Measurements from ENCODE around the gene ANO10. TPM values are rescaled to one million over a fixed set of nuclear protein-coding genes. Genes with fewer than 3 reads are reported as not detected.

The ANO10 gene
- total RNA-seq, 2 donors from 2014 or later, result 83.8 to 112 TPM

DNA sequence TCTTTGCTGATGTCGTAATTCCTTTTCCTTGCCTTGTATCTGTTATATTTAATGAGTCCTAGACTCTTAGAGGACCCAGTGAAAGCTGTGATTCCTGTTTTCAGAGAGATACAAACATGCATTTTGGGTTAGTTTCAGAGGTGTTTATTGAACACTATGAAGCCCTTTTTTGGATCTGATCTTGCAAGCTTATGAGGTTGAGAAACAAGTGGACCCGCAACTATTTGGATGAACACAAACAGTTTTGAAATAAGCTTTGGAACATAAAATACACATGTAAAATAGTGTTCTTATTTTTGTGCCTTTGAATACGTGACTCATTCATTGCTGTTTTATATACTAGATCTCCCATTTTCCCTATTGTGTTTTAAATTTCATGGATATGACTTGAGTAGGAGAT is 302.0 kb downstream of the ANO10 start:
- H3K36me3 ChIP-seq (ENCODE audit: control insufficient read depth, insufficient read depth, low read length), result peaks cover 6% of the 10 kb centered on the region
- H3K9ac ChIP-seq (ENCODE audit: extremely low read depth, low read length, poor library complexity, severe bottlenecking), result no peak overlapping the region
- H3K4me1 ChIP-seq (ENCODE audit: control insufficient read depth, insufficient read depth, low read length), result no peaks in the 10 kb centered on the region
- WGBS, 2 experiments (ENCODE audit: insufficient coverage in 1 of 2, insufficient read length in 1 of 2), result 89 to 97% methylated on average over 1 to 3 of the region's 3 CpGs
- Mint-ChIP-seq H3K27ac (no peak overlapping the region), H3K36me3 (ENCODE audit: low read depth) (peaks cover 8% of the 10 kb centered on the region), H3K27me3 (ENCODE audit: insufficient read depth) (no peaks in the 10 kb centered on the region), H3K9me3 (peaks cover 6% of the 10 kb centered on the region), H3K4me3 (no peak overlapping the region), H3K4me1 (peaks cover 14% of the 10 kb centered on the region)
- no peak overlapping the region for H3K4me3 ChIP-seq (ENCODE audit: low read length)
- no peak overlapping the region for H3K27ac ChIP-seq (ENCODE audit: low read depth, low read length)
- TF ChIP-seq, protein P1, sequence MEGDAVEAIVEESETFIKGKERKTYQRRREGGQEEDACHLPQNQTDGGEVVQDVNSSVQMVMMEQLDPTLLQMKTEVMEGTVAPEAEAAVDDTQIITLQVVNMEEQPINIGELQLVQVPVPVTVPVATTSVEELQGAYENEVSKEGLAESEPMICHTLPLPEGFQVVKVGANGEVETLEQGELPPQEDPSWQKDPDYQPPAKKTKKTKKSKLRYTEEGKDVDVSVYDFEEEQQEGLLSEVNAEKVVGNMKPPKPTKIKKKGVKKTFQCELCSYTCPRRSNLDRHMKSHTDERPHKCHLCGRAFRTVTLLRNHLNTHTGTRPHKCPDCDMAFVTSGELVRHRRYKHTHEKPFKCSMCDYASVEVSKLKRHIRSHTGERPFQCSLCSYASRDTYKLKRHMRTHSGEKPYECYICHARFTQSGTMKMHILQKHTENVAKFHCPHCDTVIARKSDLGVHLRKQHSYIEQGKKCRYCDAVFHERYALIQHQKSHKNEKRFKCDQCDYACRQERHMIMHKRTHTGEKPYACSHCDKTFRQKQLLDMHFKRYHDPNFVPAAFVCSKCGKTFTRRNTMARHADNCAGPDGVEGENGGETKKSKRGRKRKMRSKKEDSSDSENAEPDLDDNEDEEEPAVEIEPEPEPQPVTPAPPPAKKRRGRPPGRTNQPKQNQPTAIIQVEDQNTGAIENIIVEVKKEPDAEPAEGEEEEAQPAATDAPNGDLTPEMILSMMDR (conservative IDR thresholded peaks at IDR 0.05), result no peak
- no peaks in the 10 kb centered on the region for H3K27me3 ChIP-seq (ENCODE audit: control insufficient read depth, insufficient read depth, low read length, poor library complexity, severe bottlenecking)
- peaks cover 10% of the 10 kb centered on the region for H3K9me3 ChIP-seq (ENCODE audit: control insufficient read depth, low read length)
- no peak for DNase-seq

DNA sequence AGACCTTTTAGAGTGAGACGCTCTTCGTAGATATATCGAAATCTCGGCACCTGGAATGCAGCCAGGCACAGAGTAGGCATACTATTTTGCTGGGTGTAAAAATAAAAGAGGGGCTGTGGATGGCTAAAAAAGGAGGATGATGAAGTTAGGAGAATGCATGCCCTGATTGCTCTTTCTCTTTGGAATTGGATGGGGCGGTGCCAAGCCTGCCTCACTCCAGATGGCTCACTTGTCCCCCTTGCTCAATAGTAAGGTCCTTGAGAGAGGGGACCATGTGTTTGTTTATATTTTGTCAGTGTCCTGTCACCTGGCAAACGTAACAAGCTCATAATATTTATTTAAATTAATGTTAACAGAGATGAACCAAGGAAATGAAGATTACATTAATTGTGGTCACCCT is 302.4 kb downstream of the ANO10 start:
- H3K27ac ChIP-seq (ENCODE audit: low read depth, low read length), result no peak overlapping the region
- peaks cover 6% of the 10 kb centered on the region for H3K36me3 ChIP-seq (ENCODE audit: control insufficient read depth, insufficient read depth, low read length)
- H3K9me3 Mint-ChIP-seq, result peaks cover 6% of the 10 kb centered on the region
- TF ChIP-seq, protein P1 (conservative IDR thresholded peaks at IDR 0.05), result no peak
- peaks cover 14% of the 10 kb centered on the region for H3K4me1 Mint-ChIP-seq
- H3K4me3 ChIP-seq (ENCODE audit: low read length), result no peak overlapping the region
- no peaks in the 10 kb centered on the region for H3K27me3 Mint-ChIP-seq (ENCODE audit: insufficient read depth)
- peaks cover 10% of the 10 kb centered on the region for H3K9me3 ChIP-seq (ENCODE audit: control insufficient read depth, low read length)
- no peak overlapping the region for H3K27ac Mint-ChIP-seq
- 95 to 100% methylated on average over 4 to 5 of the region's 6 CpGs for WGBS, 2 experiments (ENCODE audit: insufficient coverage in 1 of 2, insufficient read length in 1 of 2)
- DNase-seq, result no peak
- H3K4me3 Mint-ChIP-seq, result no peak overlapping the region
- H3K9ac ChIP-seq (ENCODE audit: extremely low read depth, low read length, poor library complexity, severe bottlenecking), result no peak overlapping the region
- peaks cover 8% of the 10 kb centered on the region for H3K36me3 Mint-ChIP-seq (ENCODE audit: low read depth)
- H3K27me3 ChIP-seq (ENCODE audit: control insufficient read depth, insufficient read depth, low read length, poor library complexity, severe bottlenecking), result no peaks in the 10 kb centered on the region
- H3K4me1 ChIP-seq (ENCODE audit: control insufficient read depth, insufficient read depth, low read length), result no peaks in the 10 kb centered on the region

DNA sequence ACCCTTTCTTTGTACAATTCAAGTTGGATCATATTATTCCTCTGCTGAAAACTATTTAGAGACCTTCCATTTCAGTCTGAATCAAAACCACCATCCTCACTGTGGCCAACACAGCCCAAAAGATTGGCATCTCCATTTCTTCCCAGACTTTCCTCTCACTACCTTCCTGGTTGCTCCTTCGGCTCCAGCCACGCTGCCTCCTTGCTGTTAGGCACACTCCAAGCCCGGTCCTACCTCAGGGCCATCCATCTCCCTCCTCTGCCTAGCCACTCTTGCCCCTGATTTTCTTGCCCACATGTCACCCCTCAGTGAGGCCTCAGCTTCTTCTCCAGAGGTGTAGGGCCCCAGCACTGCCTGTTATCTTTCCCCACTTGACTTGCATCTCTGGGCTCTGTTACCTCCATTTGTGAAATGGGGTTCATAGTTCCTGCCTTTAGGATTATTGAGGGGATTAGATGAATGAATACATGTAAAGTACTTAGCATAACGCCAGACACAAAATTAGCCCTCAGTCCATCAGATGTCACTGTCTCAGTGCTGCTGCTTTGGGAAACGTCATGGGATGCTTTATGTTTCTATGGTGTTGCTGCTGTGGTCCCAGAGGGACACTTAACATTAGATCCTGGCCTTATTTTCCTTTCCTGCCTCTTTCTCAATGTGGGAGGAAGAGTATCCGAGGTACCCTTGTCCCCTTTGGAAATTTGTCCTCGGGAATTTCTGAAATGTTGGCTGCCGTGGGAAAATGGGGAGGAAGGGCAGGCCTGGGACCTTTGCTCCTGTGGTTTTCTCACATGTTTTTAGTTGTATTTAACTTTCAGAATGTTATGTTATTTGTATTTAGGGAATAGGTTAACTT is 304.1 kb downstream of the ANO10 start:
- no peak overlapping the region for H3K9ac ChIP-seq (ENCODE audit: extremely low read depth, low read length, poor library complexity, severe bottlenecking)
- H3K27ac Mint-ChIP-seq, result peak overlapping the region; percentile 20
- no peaks in the 10 kb centered on the region for H3K9me3 ChIP-seq (ENCODE audit: control insufficient read depth, low read length)
- no peak overlapping the region for H3K27ac ChIP-seq (ENCODE audit: low read depth, low read length)
- no peaks in the 10 kb centered on the region for H3K27me3 ChIP-seq (ENCODE audit: control insufficient read depth, insufficient read depth, low read length, poor library complexity, severe bottlenecking)
- H3K36me3 Mint-ChIP-seq (ENCODE audit: low read depth), result peaks cover 12% of the 10 kb centered on the region
- H3K27me3 Mint-ChIP-seq (ENCODE audit: insufficient read depth), result no peaks in the 10 kb centered on the region
- H3K4me3 ChIP-seq (ENCODE audit: low read length), result no peak overlapping the region
- WGBS, 2 experiments (ENCODE audit: insufficient coverage in 1 of 2, insufficient read length in 1 of 2), result 91 to 96% methylated on average over 5 to 8 of the region's 8 CpGs
- no peaks in the 10 kb centered on the region for H3K9me3 Mint-ChIP-seq
- H3K4me1 ChIP-seq (ENCODE audit: control insufficient read depth, insufficient read depth, low read length), result no peaks in the 10 kb centered on the region
- TF ChIP-seq, protein P1 (conservative IDR thresholded peaks at IDR 0.05), result no peak
- DNase-seq, result no peak
- H3K4me3 Mint-ChIP-seq, result no peak overlapping the region
- H3K4me1 Mint-ChIP-seq, result peaks cover 14% of the 10 kb centered on the region
- H3K36me3 ChIP-seq (ENCODE audit: control insufficient read depth, insufficient read depth, low read length), result peaks cover 2% of the 10 kb centered on the region
